Islet of Langerhans (tissue), 1 donor: ENCODE measurements around the gene HDAC4.
"Not testable (repeated sequence)": the region's sequence is repeated elsewhere in the genome, so short reads cannot be mapped to it uniquely, and the experiment has no call there.

Experiments used
- FAIRE-seq: peaks from one replicate; lab custom pipeline; 2011; peaks lifted over from hg19 to GRCh38; lab: Jason Lieb, UNC

Gene HDAC4

DNA sequence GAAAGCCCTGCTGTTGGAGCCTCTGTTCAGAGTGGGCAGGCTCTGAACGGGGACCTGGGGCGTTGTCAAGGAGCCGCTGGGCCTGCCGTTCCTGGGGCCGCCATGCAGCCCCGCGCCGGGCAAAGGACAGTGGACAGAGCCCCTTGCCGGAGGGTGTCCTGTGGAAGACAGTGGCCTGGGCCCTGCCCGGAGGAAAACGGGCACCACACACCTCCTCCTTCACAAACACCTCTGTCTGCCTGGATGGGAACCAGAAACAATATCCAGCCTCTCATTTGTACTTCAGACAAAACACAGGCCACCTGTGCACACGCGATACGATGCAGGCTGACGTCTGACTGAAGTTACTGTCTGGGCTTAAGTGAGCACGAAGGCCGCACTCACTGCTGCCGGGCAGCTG lies 319.2 kb downstream of the HDAC4 start:
- FAIRE-seq, result no peak

DNA sequence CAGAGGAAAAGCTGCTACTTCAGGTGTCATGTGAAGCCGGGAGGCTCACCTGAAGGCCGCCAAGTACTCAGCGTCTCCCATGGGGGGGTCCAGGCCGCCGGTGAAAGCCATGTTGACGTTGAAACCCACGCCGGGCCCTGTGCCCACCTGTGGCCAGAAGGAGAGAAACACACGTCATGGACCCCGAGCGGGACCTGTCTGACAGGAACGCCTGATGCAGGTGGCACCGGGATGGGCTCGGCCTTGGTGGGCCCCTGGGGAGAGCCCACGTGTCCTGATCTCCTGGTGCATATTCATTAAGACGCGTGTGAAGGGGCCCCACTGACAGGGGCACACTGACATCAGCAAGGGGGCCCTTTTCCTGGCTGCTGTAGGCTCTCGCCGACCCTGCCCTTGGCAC lies 319.8 kb downstream of the HDAC4 start:
- no peak for FAIRE-seq

DNA sequence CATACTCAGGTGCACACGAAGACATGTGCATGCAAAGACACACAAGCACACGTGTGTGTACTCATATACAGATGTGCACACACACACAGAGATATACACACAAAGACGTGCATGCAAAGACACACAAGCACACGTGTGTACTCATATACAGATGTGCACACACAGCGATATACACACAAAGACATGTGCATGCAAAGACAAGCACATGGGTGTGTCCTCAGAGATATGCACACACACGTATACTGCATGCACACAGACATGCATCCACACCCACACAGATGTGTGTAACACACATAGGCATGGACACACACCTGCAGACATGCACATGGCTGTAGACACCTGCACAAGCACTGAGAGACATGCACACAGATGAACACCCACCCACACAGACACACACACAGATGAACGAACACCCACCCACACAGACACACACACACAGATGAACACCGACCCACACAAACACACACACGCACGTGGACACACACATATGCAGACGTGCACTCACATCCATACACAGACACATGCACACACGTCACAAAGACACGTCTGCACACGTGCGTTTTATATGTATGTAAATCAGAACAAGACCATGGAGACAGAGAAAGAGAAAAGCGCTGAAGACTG lies 321.0 kb downstream of the HDAC4 start:
- no peak for FAIRE-seq

DNA sequence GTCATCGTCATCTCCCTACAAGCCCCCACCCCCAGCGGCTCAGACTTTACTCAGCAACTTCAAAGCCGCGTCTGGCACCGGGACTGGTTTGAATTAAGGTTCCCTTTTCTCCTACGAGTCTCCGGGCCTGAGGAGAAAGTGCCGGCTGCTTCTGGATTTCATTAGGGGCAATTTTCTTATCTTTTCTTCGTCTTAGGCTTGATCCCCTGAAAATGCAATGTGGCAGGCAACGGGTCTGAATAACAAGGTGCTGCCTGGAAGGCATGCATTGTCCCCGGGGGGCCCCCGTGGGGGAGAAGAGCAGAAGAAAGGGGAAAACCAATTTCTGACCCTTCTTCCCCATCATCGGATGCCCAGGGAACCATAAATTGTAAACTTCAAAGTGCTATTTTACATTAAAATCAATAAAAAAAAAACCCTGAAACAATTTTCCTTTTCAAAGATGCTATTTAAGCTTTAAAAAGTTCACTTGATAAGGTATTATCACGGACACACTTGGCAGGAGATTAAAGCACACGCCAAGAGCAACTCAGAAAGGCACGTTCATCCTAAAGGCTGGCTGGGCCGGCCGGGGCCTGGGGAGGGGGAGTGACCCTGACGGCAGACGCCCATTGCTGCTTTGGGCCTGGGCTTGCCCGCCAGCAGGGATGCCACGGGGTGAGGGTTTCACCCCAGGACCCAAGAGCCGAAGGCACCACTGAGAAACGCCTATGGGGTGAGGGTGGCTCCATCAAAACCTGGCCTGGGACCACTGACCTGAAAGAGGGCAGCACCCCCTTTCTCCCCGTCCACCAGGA lies 322.5 kb downstream of the HDAC4 start:
- FAIRE-seq, result no peak

DNA sequence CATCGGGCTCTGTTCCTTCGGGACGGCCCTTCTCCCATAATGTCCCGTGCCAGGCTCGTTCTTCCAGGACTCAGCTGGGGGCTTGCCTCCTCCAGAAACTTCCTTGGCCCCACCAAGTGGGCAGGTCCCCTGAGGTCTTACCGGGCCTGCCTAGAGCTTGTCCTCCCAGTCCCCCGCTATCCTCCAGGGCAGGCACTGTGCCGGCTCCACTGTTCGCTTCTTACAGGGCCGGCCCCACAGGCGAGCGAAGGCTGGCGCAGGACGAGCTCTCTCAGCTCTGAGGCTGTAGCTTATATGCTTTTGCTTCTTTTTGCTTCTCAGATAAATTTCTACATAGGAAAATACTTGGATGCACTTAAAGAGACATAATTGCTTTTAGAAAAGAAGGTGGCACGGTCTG lies 323.6 kb downstream of the HDAC4 start:
- no peak for FAIRE-seq

DNA sequence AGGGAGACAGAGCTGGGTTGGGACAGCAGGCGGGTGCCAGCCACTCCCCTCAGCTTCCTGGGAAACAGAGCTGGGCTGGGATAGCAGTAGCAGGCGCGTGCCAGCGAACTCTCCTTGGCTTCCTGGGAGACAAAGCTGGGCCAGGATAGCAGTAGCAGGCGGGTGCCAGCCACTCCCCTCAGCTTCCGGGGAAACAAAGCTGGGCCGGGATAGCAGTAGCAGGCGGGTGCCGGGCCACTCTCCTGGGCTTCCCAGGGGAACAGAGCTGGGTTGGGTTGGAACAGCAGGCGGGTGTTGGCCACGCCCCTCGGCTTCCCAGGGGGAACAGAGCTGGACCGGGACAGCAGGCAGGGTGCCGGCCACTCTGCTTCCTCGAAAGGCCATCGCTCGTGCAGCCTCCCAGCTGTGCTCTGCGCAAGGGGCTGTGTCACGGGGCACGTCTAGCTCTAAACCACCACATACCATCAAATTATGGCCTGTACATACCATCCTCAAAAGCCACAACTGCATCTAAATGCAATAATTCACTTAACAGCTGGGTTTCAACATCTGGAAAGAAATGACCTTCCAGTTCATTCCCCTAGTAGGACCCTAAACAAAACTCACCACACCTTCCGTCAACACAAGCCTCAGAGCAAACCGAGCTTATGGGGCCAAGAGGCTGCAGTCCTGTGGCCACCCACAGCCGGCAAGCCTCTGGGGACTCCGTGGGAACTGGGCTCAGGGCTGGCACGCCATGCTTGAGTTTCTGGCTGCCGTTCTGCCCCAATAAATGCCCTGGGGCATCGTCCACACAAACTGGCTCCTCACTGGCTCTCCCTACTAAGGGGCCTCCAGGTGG lies 324.7 kb downstream of the HDAC4 start:
- no peak for FAIRE-seq

DNA sequence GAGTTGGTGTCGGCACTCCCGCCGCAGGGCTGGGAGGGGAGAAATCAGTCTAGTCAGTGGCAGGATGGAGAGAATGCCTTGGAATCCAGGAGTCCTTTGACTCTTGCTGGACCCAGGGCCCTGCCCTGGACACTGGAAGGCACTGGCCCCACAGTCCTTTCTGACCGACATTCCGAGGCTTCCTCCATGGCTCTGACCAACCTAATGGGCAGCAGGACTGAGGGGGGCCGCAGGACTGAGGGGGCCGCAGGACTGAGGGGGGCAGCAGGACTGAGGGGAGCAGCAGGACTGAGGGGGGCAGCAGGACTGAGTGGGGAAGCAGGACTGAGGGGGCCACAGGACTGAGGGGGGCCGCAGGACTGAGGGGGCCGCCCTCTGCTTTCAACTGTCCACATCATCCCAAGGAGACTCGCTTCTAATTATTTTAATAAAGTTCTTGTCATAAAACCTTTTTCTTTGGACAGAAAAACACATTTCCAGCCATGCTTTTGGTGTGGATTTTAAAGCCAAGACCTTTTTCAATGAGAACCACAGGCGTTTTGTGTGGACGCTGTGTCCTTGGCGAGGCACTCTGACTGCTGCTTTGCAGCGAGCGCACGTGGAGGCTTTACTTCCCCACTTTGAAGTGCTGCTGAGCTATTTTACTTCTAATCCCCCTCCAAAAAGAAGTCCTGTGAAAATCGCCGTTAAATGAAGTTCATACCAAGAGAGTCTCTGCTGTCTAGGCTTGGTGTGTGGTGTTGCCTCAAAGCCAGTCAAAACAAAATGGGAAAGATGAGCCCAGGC lies 326.9 kb downstream of the HDAC4 start:
- no peak for FAIRE-seq

DNA sequence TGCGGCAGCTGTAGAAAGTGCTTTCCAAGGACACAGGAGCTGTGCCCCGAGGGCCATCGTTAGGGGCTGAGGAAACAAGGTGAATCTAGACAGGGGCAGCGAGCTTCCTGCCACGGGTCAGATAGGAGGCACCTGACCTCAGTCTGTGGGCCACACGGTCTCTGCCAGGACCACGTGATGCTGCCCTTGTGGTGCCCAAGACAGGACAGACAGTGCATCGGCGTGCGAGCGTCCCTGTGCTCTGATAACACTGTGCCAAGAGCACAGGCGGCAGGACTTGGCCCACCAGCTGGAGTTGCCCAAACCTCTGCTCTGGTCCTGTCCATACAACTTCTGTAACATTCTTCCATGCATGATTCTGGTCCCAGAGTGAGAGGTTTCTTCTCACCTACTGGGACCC lies 327.6 kb downstream of the HDAC4 start:
- no peak for FAIRE-seq

DNA sequence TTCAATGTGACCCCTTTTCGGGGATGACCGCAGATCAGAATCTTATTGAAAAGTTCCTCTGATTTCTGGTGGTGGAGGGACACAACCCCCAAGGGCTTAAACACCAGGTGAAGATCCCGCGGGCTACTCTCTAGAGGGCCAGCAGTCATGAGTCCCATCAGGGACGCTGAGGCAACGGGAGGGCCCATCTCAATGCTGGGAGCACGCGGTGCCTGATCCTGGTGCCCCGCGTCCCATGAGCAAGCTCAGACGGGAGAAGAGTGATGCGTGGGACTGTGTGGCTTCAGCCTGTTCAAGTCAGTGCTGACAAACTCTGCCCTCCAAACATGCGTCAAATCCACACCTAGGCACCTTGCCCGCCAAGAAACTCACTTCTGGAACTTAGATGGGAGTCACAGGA lies 328.0 kb downstream of the HDAC4 start:
- FAIRE-seq, result no peak

DNA sequence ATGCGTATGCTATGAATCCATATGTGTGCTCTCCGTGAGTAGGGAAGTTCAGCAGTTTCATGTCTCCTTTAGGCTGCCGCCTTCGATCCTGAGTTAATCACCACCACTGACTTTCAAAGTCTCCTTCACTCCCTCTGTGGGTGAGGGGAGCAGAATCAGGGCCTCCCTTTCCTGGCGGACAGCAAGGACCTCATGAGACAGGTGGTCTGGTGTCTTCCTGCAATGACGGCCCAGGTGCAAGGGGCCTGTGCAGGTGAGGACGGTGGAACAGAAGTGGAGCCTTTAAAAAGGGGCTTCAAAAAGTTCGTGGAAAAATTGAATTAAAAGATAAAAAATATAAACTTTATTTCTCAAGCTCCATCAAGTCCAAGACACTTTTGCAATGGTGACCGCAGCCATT lies 330.4 kb downstream of the HDAC4 start:
- no peak for FAIRE-seq

DNA sequence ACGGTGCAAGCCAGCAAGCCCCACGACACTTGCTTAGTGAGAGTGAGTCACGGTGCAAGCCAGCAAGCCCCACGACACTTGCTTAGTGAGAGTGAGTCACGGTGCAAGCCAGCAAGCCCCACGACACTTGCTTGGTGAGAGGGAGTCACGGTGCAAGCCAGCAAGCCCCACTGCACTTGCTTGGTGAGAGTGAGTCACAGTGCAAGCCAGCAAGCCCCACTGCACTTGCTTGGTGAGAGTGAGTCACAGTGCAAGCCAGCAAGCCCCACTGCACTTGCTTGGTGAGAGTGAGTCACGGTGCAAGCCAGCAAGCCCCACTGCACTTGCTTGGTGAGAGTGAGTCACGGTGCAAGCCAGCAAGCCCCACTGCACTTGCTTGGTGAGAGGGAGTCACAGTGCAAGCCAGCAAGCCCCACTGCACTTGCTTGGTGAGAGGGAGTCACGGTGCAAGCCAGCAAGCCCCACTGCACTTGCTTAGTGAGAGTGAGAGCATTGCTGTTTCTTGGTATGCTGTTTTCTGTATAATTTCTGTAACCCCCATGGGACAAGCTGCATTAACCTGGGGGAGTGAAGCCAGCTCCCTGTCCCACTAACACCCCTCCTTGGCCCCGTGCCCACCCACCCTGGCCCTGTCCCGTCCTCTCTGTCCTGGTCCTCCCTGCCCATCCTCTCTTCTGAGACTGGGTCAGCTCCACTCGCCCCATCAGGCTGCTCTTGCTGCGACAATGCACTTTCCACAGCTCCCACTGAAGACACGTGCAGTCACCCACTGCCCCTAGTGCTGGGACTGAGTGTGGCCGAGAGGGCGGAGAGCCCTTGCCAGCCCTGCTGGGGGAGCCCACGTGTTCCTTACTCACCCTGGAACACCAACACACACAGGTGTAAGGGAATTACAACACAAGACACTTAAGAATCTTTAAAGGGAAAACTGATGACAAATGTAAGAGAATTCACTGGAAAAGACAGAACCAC lies 331.2 kb downstream of the HDAC4 start:
- FAIRE-seq, result not testable (repeated sequence)

DNA sequence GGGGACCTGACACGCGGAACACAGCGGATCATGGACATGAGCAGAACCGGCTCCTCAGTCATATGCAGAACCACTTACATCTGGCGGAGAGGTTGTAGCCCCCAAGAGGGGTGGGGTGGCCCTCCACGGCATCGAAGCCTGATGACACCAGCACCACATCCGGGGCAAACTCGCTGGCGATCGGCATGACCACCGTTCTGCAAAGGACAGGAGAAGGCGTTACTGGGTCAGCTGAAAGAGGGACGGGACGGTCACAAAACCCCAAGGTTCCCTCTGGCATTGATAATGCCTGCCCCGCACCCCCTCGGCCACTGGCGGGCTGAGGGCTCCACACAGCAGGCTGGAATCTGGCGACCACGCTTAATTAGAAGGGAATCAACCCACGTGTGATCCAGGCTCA lies 332.4 kb downstream of the HDAC4 start:
- FAIRE-seq, result no peak

DNA sequence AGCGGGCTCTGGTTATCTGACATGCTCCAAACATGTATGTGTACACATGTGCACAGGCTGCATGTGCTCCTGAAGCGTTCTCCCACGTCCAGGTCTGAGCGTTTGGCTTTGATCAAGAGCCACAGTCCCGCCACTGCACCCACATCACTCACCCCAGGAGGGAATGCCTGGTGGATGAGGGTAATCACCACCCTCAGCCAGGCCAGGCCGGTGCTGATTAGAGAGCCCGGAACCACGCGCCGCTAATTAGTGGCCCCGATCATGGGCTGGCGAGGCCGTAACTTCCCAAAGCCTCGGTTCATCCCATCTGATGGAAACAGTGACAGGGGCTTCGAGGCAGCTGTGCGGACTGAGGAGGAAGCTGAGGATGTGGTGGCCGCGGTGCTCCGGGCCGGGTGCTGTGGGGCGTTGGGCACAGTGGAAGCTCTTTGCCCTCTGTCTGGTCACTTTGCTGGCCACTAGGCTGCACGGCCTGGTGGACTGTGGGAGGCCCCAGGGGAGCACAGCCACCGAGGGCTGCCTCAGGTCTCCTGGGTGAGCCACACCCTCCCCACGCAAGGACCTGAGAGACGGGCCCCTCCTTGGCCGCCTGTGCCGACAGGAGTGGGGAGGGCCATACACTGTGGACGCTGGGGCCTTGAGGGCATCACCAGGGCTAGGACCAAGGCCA lies 333.5 kb downstream of the HDAC4 start:
- no peak for FAIRE-seq

DNA sequence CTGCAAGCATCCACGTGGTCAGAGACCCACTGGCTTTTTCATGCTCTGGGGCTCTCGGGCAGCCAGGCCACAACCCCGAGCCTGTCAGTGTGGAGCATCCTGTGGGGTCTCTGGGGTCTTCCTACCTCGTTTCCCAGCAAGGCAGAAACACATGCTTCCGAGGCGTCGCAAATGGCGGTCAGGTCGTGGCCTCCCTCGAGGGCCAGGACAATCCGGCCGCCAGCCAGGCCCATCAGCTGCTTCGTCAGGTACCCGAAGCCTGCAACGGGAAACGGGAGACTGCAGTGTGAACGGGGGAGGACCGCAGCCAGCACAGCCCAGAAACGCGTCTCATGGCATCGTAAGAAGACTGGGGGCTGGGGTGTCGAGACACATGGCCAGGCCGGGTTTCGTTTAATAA lies 334.2 kb downstream of the HDAC4 start:
- FAIRE-seq, result no peak

DNA sequence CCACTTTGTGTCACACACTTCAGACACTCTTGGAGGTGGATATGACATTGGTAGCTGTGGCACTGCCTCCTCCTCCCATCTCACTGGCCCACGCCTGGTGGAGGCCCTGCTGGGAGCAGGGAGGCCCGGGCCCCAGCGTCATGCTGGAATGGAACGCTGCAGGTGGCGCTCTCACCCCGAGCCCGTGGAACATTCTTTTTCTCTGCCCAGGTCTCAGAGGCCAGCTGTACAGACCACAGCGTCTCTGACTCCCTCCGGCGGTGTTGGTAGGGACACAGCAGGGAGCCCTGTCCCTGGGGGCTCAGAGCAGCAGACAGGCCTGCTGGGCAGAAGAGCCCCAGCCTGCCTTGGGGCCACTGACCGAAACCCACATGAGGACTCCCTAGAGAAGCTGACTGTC lies 334.9 kb downstream of the HDAC4 start:
- no peak for FAIRE-seq

DNA sequence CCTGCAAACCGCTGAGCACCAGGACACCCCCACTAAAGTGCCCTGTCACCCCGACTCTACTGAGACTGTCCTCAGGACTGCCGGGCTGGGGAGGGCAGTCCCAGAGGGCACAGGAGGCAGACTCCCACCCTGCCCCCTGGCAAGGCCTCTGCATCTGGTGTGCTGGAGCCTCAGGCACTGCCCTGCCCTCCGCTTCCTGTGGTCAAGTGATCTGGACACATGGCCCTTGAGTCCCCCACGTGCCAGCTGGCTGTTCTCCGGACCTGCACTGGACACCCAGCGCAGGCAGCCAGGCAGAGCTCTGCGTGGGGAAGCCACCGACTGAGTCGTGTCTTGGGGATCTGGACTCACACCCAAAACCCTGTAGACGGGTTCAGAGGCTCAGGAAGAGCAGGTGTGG lies 335.3 kb downstream of the HDAC4 start:
- no peak for FAIRE-seq

DNA sequence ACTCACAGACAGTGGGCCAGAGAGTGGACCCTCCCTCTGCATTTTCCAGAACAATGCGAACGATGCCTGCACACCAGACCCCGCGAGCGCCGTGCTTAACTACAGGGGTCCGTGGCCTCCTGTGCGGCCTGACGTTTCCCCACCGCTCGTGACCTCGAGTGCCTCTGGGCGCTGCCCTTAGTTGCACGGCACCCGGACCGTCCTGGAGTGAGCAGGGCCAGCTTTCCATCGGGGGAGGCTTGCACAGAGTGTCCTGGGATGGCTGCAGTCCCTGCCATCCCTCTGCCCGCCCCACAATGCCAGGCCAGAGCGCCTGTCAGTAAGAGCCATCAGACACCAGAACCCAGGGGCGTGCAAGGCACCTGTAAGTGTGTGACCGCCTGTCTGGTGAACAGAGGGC lies 335.9 kb downstream of the HDAC4 start:
- no peak for FAIRE-seq

DNA sequence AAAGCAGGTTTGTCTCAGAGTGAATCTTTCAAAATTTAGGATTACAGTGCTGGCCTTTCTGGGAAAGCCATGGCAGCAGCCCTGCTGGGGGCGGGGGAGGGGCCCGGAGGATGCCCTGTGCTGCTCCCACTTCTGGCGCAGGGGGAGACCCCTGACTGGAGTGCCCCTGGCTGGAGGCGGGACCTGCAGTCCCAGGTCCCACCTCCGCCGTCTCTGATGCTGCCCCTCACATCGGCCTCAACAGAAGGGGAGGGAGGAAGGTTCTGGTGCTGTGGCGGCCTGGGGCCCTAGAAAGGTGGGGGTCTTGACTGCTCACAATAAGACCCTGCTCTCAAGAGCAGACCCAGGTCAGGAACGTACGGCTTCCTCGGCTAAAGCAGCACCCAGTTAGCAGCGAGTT lies 336.6 kb downstream of the HDAC4 start:
- no peak for FAIRE-seq

DNA sequence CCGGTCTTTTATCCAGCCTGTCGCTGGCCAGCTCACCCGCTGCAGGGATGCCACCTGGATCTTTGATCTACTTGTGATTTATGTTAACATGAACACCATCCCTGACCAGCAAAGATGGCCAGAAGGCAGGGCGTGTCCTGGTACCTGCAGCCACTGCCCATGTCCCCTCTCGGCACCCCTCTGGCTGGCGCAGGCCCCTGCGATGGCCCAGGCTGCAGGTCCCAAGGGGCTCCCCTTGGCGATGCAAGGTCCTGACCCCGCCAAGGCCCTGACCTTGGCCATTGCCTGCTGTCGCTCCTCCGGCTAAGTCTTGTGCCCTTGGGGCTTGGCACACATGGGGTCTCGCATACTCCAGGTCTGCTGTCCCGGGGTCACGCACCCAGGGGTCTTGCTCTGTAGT lies 338.1 kb downstream of the HDAC4 start:
- no peak for FAIRE-seq

DNA sequence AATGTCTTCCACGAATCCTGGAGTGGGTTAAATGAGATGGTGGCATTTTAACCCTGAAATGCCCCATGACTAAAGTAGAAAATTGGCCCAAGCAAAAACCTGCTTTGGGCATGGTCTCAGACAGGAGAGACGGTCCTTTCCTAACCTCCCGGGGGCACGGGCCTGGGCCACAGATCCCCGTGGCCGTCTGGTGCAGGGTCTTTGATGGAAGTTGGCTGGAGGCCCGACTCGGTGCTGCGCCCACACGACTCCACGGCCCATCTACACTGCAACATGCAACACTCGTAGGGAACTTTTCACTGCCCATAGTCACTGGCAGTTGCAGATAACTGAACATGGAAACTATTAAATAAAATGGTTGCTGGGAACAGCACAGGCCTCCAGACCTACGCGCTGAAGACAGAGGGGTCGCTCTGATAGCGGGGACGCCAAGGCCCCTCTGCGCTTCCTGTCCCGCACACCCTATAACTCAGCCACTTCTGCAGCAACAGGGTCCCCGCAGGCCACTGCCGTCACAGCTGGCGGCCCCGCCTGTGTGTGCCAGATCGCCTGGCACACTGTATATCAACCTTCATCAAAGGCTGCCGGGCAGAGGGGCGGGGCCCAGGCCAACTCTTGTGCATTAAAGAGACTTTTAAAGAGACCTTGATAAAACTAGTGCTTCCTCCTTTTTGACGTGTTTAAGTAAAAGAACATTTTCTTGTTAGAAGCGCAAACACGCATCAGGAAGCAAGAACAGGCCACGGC lies 338.8 kb downstream of the HDAC4 start:
- FAIRE-seq, result no peak
